Activated CD4-positive, alpha-beta T cell treated with anti-CD3 and anti-CD28 coated beads, Interleukin-2, amount 50 U/mL, for 16 hours (primary cell): Measurements from ENCODE around the gene APOC1.
"Not testable (repeated sequence)": the region's sequence is repeated elsewhere in the genome, so short reads cannot be mapped to it uniquely, and the experiment has no call there.

Experiments used
- DNase-seq: peaks from one replicate; pipeline ENCODE4 v3.0.0-alpha.2; 2020

APOC1 gene

DNA sequence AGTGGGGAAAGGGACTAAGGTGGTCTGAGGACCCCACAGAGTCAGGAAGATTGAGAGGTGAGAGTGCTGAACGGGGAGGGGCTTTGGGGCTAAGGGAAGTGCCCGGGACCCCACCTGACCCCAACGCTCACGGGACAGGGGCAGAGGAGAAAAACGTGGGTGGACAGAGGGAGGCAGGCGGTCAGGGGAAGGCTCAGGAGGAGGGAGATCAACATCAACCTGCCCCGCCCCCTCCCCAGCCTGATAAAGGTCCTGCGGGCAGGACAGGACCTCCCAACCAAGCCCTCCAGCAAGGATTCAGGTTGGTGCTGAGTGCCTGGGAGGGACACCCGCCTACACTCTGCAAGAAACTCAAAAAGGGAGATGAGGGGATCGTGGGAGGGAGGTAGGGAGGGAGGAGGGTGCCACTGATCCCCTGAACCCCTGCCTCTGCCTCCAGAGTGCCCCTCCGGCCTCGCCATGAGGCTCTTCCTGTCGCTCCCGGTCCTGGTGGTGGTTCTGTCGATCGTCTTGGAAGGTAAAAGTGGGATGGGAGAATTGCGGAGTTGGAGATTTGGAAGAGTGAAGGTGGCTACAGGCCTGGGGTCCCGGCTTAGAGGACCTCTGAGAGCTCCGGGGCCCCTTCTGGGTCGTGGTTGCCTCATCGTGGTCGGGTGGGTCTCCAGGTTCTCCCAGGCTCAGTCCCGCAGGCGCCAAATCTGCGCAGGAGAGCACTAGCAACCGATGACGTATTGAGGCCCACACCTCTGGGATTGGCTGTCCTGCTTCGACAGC is at the start of gene APOC1:
TSS of gene APOC1 (plus strand) at position 176 of the 774 bp plus-strand sequence. CDS start at position 460, 284 bp downstream.
- DNase-seq: peak; percentile 86

DNA sequence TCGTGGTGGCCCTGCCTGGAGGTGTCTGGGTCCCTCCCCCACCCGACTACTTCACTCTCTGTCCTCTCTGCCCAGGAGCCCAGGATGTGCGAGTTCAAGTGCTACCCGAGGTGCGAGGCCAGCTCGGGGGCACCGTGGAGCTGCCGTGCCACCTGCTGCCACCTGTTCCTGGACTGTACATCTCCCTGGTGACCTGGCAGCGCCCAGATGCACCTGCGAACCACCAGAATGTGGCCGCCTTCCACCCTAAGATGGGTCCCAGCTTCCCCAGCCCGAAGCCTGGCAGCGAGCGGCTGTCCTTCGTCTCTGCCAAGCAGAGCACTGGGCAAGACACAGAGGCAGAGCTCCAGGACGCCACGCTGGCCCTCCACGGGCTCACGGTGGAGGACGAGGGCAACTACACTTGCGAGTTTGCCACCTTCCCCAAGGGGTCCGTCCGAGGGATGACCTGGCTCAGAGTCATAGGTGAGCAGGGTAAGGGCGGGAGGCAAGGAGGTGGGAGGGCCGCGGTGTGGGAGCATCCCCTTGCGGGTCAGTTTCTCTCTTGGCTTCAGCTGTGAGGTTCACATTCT is 49.1 kb upstream of the APOC1 start:
- DNase-seq: no peak

- DNase-seq: no peak
Measured at GRCh38 chr19:44866664-44867063, 47.7 kb upstream of the APOC1 start.

DNA sequence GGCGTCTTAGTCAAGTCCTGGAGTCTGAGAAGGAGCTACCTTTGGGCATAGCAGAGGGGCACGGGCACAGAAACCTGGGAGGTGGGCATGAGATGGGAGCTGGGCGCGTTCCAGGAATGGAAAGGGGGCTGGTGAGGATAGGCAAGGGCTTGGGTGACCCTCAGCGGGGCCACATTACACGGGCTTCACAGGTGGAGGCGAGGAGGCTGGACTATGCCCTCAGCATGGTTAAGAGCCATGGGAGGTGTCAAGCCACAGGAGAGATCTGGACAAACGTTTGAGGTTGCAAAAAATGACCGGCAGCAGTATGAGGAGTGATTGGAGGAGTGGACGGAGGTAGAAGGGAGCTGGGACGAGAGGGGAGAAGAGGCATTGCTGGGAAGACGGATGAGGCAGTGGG is 46.8 kb upstream of the APOC1 start:
- DNase-seq: no peak

DNA sequence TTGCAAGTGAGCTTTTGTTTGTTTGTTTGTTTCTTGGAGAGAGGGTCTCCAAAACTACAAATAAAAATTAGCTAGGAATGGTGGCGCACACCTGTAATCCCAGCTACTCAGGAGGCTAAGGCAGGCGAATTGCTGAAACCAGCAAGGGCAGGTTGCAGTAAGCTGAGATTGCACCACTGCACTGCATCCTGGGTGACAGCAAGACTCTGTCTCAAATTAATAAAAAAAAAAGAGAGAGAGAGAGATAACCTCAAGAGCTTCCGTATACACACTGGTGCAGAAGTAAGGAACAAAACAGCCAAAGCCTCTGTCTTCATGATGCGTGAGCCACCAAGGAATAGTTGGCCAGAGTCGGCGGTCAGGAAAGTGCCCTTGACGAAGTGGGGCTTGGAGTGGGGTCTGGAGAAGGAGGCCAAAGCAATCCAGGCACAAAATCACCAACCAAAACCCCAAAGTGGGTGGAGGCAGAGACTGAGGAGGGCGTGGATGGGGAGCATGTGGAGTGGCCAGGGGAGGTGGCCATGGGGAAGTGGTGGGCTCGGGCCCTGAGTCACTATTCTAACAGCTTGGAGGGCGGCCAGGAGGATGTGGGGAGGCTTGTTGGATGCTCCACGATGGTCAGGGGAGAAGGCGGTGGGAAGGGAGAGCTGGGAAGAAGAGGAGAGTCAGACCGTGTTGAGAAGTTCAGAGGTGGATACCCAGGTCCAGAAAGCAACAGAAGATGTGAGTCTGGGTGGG is 44.5 kb upstream of the APOC1 start:
- DNase-seq: no peak

- no peak for DNase-seq
Measured at GRCh38 chr19:44871809-44872208, 42.6 kb upstream of the APOC1 start.

DNA sequence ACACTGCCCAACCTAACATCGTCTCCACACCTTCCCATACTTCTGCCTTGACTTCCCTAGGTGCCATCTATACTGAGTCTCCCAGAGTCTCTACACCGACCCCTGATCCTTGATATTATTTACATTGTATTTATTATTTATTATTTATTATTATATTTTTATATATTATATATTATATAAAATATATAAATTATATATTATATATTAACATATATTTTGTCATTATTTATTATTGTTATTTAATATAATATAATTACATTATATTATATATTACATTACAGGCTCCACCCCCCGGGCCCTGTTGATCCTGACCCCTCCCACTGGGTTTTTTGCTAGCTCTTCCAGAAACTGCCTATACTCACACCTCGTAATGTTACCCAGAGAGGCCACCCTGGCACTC is 41.7 kb upstream of the APOC1 start:
- no peak for DNase-seq

DNA sequence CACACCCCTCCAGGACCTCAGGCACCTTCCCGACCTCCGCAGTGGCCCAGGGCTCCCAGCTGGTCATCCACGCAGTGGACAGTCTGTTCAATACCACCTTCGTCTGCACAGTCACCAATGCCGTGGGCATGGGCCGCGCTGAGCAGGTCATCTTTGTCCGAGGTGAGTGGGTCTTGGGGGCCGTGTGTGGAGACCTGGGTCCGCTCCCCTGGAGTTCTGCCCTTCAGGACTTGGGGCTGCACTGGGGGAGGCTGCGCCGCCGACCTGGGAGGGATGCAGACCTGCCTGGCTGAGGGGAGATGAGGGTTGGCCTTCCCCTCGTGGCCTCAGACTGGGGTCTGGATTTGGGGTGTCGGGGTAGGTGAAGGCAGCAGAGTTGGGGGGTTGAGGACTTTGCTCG is 40.1 kb upstream of the APOC1 start:
- no peak for DNase-seq

DNA sequence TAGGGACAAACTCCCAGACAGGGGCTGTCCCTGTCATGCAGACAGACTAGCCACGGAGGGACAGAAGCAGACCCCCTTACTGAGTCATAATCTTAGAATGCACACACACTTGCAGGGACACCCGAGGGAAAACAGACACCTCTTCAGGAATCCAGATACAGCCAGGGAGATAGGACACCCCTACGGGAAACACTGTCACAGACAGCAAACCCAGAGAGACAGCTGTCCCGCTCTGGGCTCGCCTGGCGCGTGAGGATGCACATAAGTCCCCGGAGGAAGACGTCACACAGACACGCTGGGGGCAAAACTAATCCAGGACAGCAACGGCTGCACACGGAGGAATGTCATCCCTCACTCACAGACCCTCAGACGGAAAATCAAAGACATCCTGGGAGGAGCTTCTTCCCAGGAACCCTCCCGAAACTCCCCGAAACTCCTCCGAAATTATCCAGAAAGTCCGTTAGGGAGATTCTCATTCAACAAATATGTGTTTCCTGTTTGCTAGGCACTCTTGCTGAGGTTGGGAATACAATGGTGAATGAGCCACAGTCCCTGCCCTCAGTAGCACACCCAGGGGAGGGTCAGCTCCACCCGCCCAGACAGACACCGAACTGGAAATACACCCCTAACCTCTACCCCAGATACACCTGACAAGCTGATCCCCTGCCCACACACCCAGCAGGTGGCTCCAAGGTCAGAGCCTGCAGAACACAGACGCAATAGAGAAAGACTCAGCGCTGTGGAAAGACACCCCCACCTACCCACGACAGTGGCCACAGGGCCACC is 38.5 kb upstream of the APOC1 start:
- DNase-seq: no peak

DNA sequence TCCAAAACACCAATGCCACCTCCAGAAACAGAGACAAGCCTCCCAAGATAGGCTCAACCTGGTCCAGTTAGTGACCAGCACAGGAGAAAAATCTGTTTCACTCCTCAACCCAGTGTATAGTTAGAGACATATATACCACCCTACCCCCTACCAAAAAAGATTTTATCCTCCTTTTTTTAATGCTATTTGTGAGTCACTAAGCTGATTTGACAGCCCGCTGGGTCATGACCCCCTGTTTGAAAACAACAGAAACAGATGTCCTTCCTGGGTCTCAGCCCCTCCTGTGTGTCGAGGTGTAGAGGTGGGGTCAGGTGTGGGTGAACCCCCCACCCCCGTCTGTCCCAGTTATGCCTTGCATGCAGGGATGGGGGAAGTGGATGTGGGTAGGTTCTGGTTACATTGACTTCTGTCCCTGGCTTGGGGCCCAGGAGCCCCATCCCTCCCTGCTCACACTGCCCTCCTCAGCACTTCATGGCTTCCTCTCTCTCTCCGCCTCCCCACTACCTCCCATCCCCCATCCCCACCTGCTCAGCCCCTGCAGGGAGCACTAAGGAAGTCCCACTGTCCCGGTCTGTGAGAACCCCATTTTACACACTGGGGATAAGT is 37.4 kb upstream of the APOC1 start:
- DNase-seq: no peak

GRCh38 chr19:44878120-44878865 is 36.1 kb upstream of the APOC1 start:
- no peak for DNase-seq

GRCh38 chr19:44879309-44880065 is 34.9 kb upstream of the APOC1 start:
- no peak for DNase-seq

DNA sequence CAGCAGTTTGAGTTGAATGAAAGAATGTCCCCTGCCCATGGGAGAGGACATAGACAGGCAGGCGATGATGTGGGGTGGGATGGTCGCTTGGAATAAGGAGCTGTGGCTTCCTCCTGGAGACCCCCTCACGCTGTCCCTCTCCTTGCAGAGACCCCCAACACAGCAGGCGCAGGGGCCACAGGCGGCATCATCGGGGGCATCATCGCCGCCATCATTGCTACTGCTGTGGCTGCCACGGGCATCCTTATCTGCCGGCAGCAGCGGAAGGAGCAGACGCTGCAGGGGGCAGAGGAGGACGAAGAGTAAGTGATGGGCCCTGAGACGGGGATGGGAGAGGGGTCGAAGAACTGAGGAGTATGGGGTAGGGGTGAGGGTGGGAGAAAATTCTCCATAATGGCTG is 32.3 kb upstream of the APOC1 start:
- no peak for DNase-seq

DNA sequence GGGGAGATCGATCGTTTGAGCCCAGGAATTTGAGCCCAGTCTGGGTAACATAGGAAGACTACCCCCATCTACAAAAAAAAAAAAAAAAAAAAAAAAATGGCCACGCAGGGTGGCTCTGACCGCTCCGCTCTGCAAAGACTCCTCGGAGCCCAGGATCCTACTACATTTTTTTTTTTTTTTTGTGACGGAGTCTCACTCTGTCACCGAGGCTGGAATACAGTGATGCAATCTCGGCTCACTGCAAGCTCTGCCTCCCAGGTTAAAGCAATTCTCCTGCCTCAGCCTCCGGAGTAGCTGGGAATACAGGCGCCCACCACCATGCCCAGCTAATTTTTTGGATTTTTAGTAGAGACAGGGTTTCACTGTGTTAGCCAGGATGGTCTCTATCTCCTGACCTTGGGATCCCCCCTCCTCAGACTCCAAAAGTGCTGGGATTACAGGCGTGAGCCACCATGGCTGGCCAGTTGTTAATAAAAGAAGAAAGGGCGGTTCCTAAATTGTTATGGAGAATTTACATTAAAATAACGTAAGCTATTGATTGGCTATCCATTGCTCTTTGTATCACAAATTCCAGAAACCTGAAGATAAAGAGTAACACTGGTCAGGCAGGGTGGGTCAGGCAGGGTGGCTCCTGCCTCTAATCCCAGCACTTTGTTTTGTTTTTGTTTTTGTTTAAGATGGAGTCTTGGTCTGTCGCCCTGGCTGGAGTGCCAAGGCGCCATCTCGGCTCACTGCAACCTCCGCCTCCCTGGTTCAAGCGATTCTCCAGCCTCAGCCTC is 31.6 kb upstream of the APOC1 start:
- DNase-seq: not testable (repeated sequence)

DNA sequence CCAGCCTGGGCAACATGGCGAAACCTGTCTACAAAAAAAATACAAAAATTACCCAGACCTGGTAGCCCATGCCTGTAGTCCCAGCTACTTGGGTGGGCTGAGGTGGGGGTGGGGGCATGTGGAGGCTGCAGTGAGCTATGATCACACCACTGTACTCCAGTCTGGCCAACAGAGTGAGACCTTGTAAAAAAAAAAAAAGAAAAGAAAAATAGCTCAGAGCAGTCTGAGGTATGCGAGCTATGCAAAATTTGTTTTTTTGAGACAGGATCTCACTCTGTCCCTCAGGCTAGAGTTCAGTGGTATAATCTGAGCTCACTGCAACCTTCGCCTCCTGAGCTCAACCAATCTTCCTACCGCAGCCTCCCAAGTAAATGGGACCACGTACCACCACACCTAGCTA is 30.5 kb upstream of the APOC1 start:
- DNase-seq: no peak

- DNase-seq: no peak
Measured at GRCh38 chr19:44884566-44884965, 29.8 kb upstream of the APOC1 start.

DNA sequence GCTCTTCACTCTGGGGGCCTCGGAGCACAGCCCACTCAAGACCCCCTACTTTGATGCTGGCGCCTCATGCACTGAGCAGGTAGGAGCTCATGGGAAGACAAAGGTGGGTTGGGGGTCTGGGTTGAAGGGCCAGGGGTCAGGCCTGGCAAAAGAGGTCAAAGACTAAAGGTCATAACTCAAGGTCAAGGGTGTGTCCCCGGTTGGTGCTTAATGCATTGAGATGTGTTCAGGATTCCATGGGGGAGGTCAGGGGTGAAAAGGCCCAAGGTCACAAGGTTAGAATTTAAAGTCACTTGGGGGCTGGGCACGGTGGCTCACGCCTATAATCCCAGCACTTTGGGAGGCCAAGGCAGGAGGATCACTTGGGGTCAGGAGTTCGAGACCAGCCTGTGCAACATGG is 28.3 kb upstream of the APOC1 start:
- DNase-seq: no peak

- DNase-seq: no peak
Measured at GRCh38 chr19:44887648-44888047, 26.8 kb upstream of the APOC1 start.

DNA sequence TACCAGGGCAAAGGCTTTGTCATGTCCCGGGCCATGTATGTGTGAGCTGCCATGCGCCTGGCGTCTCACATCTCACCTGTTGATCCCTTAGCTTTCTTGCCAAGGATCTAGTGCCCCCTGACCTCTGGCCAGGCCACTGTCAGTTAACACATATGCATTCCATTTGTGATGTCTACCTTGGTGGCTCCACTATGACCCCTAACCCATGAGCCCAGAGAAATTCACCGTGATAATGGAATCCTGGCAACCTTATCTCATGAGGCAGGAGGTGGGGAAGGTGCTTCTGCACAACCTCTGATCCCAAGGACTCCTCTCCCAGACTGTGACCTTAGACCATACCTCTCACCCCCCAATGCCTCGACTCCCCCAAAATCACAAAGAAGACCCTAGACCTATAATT is 26.1 kb upstream of the APOC1 start:
- not testable (repeated sequence) for DNase-seq

DNA sequence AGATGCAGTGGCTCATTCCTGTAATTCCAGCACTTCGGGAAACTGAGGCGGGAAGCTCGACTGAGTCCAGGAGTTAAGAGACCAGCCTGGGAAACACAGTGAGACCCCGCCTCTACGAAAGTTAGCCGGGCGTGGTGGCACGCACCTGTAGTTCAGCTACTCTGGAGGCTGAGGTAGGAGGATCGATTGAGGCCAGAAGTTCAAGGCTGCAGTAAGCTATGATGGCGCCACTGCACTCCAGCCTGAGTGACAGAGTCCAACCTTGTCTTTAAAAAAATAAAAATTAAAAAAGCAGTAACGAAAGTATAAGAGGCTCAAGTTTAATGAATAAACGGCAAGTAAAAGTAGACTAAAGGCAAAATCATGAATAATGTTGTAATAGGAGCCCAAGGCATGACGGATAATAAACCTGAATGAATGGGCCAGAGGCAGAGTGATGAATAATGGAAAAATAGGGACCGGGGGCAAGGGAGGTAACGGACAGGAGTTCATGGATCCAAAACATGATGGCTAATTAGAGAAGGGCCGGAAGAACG is 24.5 kb upstream of the APOC1 start:
- DNase-seq: no peak
